ENCODE measurements around the gene CEP112. TPM values are rescaled to one million over a fixed set of nuclear protein-coding genes. Genes with fewer than 3 reads are reported as not detected.

The CEP112 gene
- total and polyA plus RNA-seq, 2 of the 4 experiments (the other 2 are of a cell fraction): 2.5 to 5.6 TPM

DNA sequence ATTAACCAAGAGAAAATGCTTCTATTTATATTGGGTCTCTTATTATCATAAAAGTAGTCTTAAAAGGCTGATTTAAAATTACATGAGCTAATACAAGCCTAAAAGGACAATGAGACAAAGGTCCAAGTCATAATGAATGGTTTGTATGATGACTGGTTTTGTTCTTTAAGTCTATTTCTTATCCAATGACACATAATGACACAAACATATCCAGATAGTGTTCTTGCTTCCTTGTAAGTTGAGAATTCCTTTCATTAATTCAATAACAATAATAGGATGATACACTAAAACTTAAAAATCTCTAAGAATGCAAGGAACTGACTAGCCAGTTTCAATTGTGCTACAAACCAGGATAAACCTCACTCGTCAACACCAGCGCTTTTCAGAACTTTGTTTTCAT is 244.1 kb downstream of the CEP112 start:
- DNase-seq: no peak
- BruUV-seq (replicated peaks): no TSS peak

More for the DNA sequence above, 244.1 kb downstream of the CEP112 start:
- Histone ChIP-seq H3K18ac (ENCODE audit: low read depth, low read length) (no peak overlapping the region), H4K91ac (ENCODE audit: insufficient read depth, low read depth, low read length) (no peak overlapping the region), H2BK15ac (ENCODE audit: low read depth, low read length) (no peak overlapping the region), H2BK20ac (ENCODE audit: low read depth, low read length) (no peak overlapping the region), H2BK120ac (ENCODE audit: low read depth, low read length) (no peak overlapping the region), H4K20me1 (ENCODE audit: insufficient read depth, low read length) (no peaks in the 10 kb centered on the region), H3K9me1 (ENCODE audit: insufficient read depth, low read length) (no peaks in the 10 kb centered on the region), H3K9ac (ENCODE audit: low read depth, low read length) (no peak overlapping the region), H2BK5ac (ENCODE audit: low read depth, low read length, poor library complexity, severe bottlenecking) (no peak overlapping the region), H3K4me3 (ENCODE audit: insufficient read depth, low read depth, low read length) (no peak overlapping the region), H3K14ac (replicated peaks; ENCODE audit: low read depth, low read length) (no peak overlapping the region), H3K27ac (ENCODE audit: insufficient read depth, low read length) (no peak overlapping the region), H4K8ac (ENCODE audit: low read depth in 2 of 2, low read length in 2 of 2) (no peak overlapping the region), H3K27me3 (ENCODE audit: control insufficient read depth, insufficient read depth, low read length) (no peaks in the 10 kb centered on the region), H2AK5ac (ENCODE audit: low read depth, low read length) (no peak overlapping the region), H2AFZ (replicated peaks; ENCODE audit: low read length, poor library complexity) (no peak overlapping the region), H3K79me1 (ENCODE audit: low read depth in 1 of 2, low read length in 2 of 2) (no peaks in the 10 kb centered on the region), H4K5ac (ENCODE audit: low read depth, low read length) (no peak overlapping the region), H3K4ac (ENCODE audit: low read depth, low read length) (no peak overlapping the region), H3K36me3 (ENCODE audit: control insufficient read depth, insufficient read depth, low read length) (no peaks in the 10 kb centered on the region), H3K4me2 (ENCODE audit: low read depth, low read length) (no peak overlapping the region), H3K56ac (ENCODE audit: extremely low read depth, insufficient read depth, low read length) (no peak overlapping the region), H3K4me1 (ENCODE audit: control insufficient read depth, insufficient read depth, low read length) (no peaks in the 10 kb centered on the region), H3K23ac (ENCODE audit: low read depth, low read length) (no peak overlapping the region), H2AK9ac (replicated peaks; ENCODE audit: low read depth, low read length, poor library complexity) (no peak overlapping the region), H3K9me3 (ENCODE audit: control insufficient read depth, insufficient read depth, low read length) (no peaks in the 10 kb centered on the region)
- ATAC-seq (ENCODE audit: low read depth): no peak
- intact Hi-C loops (cut with micrococcal nuclease) (no loop called here), in situ Hi-C loops (cut with MboI; ENCODE audit: low sequenced_read_pairs) (no loop called here), dilution Hi-C loops (cut with HindIII; ENCODE audit: low sequenced_read_pairs, unreplicated experiment) (no loop called here)
- no CpG with 5 or more reads among the region's 2 CpGs for WGBS, 2 experiments (ENCODE audit: extremely low coverage in 2 of 2, insufficient read length in 1 of 2)
- TF ChIP-seq CHD1 (IDR thresholded peaks at IDR 0.05; ENCODE audit: low read depth, low read length): no peak
- TF ChIP-seq RFX5 (IDR thresholded peaks at IDR 0.05; ENCODE audit: low read depth, low read length): no peak
- TF ChIP-seq, protein P1, sequence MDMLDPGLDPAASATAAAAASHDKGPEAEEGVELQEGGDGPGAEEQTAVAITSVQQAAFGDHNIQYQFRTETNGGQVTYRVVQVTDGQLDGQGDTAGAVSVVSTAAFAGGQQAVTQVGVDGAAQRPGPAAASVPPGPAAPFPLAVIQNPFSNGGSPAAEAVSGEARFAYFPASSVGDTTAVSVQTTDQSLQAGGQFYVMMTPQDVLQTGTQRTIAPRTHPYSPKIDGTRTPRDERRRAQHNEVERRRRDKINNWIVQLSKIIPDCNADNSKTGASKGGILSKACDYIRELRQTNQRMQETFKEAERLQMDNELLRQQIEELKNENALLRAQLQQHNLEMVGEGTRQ (IDR thresholded peaks at IDR 0.05; ENCODE audit: low read depth, low read length): no peak
- no peak for TF ChIP-seq MXI1 (IDR thresholded peaks at IDR 0.05; ENCODE audit: borderline replicate concordance, low read depth, low read length)
- TF ChIP-seq, protein P2, sequence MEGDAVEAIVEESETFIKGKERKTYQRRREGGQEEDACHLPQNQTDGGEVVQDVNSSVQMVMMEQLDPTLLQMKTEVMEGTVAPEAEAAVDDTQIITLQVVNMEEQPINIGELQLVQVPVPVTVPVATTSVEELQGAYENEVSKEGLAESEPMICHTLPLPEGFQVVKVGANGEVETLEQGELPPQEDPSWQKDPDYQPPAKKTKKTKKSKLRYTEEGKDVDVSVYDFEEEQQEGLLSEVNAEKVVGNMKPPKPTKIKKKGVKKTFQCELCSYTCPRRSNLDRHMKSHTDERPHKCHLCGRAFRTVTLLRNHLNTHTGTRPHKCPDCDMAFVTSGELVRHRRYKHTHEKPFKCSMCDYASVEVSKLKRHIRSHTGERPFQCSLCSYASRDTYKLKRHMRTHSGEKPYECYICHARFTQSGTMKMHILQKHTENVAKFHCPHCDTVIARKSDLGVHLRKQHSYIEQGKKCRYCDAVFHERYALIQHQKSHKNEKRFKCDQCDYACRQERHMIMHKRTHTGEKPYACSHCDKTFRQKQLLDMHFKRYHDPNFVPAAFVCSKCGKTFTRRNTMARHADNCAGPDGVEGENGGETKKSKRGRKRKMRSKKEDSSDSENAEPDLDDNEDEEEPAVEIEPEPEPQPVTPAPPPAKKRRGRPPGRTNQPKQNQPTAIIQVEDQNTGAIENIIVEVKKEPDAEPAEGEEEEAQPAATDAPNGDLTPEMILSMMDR (conservative IDR thresholded peaks at IDR 0.05; ENCODE audit: low read depth, low read length): no peak
- no peak for TF ChIP-seq BHLHE40 (IDR thresholded peaks at IDR 0.05; ENCODE audit: low read depth, low read length)
- CTCF ChIA-PET: no interaction called here
- POLR2A ChIA-PET (ENCODE audit: unreplicated experiment): no interaction called here

Data from IMR-90 (cell line).